Measurements from ENCODE around the gene HACD2.

DNA sequence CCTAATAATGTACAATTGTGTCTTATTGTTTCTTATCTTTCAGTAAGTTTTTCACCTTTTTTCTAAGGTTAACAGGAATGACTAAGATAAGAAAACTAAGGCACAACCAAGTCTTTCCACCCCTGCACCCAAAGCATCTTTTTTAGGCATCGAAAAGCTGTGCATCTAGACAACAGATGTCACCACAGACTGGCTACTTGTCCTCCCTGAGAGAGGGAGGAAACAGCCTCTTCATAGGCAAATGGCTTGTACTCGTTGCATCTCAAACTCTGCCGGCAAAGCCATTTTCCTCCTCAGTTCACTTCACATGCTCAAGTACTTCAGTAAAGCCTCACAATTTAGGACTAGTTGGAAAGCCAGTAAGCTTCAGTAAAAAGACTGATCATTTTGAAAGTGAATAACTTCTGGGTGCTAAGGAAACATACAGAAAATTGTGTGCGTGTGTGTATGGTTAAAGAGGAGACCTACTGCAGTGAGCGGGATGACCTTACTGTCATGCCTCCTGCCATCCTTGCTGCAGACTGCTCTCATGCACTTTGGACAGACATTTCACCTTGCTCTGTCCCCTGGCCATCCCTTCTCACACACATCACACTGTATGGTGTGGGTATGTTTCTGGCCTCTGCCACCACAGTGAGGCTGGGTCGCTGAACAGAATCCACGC, 36.5 kb upstream of the HACD2 start:
- TF ChIP-seq, protein P1, sequence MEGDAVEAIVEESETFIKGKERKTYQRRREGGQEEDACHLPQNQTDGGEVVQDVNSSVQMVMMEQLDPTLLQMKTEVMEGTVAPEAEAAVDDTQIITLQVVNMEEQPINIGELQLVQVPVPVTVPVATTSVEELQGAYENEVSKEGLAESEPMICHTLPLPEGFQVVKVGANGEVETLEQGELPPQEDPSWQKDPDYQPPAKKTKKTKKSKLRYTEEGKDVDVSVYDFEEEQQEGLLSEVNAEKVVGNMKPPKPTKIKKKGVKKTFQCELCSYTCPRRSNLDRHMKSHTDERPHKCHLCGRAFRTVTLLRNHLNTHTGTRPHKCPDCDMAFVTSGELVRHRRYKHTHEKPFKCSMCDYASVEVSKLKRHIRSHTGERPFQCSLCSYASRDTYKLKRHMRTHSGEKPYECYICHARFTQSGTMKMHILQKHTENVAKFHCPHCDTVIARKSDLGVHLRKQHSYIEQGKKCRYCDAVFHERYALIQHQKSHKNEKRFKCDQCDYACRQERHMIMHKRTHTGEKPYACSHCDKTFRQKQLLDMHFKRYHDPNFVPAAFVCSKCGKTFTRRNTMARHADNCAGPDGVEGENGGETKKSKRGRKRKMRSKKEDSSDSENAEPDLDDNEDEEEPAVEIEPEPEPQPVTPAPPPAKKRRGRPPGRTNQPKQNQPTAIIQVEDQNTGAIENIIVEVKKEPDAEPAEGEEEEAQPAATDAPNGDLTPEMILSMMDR (optimal IDR thresholded peaks at IDR 0.05 in 1 of 3, IDR thresholded peaks at IDR 0.05 in 1 of 3, conservative IDR thresholded peaks at IDR 0.05 in 1 of 3; ENCODE audit: extremely low read depth in 1 of 3, insufficient read depth in 2 of 3, low read length in 3 of 3) = no peak
- TF ChIP-seq EZH2 (IDR thresholded peaks at IDR 0.05; ENCODE audit: low read length) = no peak

Measured in keratinocyte (primary cell).